Peyer's patch (tissue), 4 donors: Measurements from ENCODE around the gene OLA1. TPM values are rescaled to one million over a fixed set of nuclear protein-coding genes. Genes with fewer than 3 reads are reported as not detected.

Source experiments
- DNase-seq, 3 donors: peaks; one replicate each; pipeline ENCODE4 v3.0.0-alpha.2; 2017 to 2019
- H3K27ac ChIP-seq, 4 donors: fragments of 200-600 bp; sonication (generic); one replicate each; pipeline ENCODE4 v1.5.1; 2016 to 2019
- H3K27me3 ChIP-seq, 2 donors: fragments of 200-600 bp; sonication (generic); one replicate each; pipeline ENCODE4 v1.5.1; 2019
- H3K36me3 ChIP-seq, 3 donors: fragments of 200-600 bp; sonication (generic); one replicate each; pipeline ENCODE4 v1.5.1; 2016 to 2019
- H3K4me1 ChIP-seq, 4 donors: fragments of 200-600 bp; sonication (generic); one replicate each; pipeline ENCODE4 v1.5.1; 2016 to 2019
- H3K4me3 ChIP-seq, 4 donors: fragments of 200-600 bp; sonication (generic); 1 replicate in 3 of 4; 2 replicates in 1 of 4; pipeline ENCODE4 v1.5.1; 2016 to 2019; ENCODE audit warnings: mild to moderate bottlenecking in 1 of 4
- H3K9me3 ChIP-seq, 4 donors: fragments of 200-600 bp; sonication (generic); one replicate each; pipeline ENCODE4 v1.5.1; 2016 to 2019; ENCODE audit warnings: mild to moderate bottlenecking in 1 of 4
- POLR2A ChIP-seq, 2 donors: fragments of 450-650 bp; IDR thresholded peaks; one replicate each; pipeline ENCODE4 v1.5.1; 2017; ENCODE audit warnings: antibody characterized with exemption in 2 of 2, mild to moderate bottlenecking in 2 of 2, moderate library complexity in 2 of 2
- total RNA-seq, 4 donors: library from RNA; depleted of rRNA; stranded (reverse); fragments of >200 nt; gene quantifications; one replicate each; pipeline ENCODE4 v1.1.0, GENCODE V29; 2016
- TF ChIP-seq, protein P1 (sequence below), 6 experiments: fragments of 450-650 bp in 4 of 6; fragments of 200-600 bp in 2 of 6; sonication (generic) in 1 of 6; IDR thresholded peaks; one replicate each; pipeline ENCODE4 v1.5.1; 2017 to 2019; ENCODE audit warnings: antibody characterized with exemption in 6 of 6, mild to moderate bottlenecking in 3 of 6, moderate library complexity in 1 of 6

OLA1 gene
- total RNA-seq, 4 donors from 2014 or later, result 34.0 to 52.8 (median 35.5) TPM

DNA sequence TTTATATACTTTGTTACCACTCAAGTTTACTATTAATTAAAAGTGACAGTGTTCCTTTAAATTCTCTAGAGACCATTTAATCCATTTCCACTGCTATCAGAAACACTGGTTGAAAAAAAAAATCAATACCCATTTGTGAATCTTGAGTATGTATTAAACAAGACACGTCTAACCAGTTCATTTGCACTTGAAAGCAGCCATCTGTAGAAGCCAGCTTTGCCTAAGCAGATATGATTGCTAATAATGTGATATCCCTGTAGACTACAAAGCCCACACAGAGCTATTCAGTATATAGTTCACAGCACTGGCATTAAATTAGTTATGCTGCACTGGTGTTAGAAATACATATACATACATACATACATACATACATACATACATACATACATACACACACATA, 171.4 kb downstream of the OLA1 start:
- Histone ChIP-seq H3K36me3 (no peaks in the 10 kb centered on the region), H3K27me3 (no peaks in the 10 kb centered on the region), H3K4me3 (no peak overlapping the region), H3K27ac (no peak overlapping the region), H3K9me3 (no peaks in the 10 kb centered on the region), H3K4me1 (no peaks in the 10 kb centered on the region)
- DNase-seq, result no peak
- TF ChIP-seq, protein P1, sequence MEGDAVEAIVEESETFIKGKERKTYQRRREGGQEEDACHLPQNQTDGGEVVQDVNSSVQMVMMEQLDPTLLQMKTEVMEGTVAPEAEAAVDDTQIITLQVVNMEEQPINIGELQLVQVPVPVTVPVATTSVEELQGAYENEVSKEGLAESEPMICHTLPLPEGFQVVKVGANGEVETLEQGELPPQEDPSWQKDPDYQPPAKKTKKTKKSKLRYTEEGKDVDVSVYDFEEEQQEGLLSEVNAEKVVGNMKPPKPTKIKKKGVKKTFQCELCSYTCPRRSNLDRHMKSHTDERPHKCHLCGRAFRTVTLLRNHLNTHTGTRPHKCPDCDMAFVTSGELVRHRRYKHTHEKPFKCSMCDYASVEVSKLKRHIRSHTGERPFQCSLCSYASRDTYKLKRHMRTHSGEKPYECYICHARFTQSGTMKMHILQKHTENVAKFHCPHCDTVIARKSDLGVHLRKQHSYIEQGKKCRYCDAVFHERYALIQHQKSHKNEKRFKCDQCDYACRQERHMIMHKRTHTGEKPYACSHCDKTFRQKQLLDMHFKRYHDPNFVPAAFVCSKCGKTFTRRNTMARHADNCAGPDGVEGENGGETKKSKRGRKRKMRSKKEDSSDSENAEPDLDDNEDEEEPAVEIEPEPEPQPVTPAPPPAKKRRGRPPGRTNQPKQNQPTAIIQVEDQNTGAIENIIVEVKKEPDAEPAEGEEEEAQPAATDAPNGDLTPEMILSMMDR (IDR thresholded peaks at IDR 0.05), result no peak
- TF ChIP-seq POLR2A (IDR thresholded peaks at IDR 0.05), result no peak

DNA sequence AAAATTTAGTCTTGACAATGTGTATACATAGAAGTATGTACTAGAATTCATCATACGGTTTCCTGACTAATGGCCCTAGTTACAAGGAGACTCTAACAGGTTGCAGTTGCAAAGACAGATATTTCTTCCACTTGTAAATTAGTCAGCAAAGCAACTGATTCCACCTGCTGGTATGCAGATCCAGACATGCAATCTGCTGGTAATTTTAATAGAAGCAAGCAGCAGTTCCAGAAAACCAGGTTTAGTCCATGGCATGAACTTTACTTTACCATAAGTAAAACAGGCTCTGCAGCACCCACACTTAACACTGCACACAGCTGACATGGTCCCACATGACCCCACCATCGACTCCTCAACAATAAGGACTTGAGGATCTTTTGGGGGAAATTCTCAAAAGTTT, 172.3 kb downstream of the OLA1 start:
- Histone ChIP-seq H3K4me1 (no peaks in the 10 kb centered on the region), H3K9me3 (no peaks in the 10 kb centered on the region), H3K4me3 (no peak overlapping the region), H3K36me3 (no peaks in the 10 kb centered on the region), H3K27ac (no peak overlapping the region), H3K27me3 (no peaks in the 10 kb centered on the region)
- DNase-seq, result no peak
- TF ChIP-seq POLR2A (IDR thresholded peaks at IDR 0.05), result no peak
- TF ChIP-seq, protein P1 (IDR thresholded peaks at IDR 0.05), result no peak

DNA sequence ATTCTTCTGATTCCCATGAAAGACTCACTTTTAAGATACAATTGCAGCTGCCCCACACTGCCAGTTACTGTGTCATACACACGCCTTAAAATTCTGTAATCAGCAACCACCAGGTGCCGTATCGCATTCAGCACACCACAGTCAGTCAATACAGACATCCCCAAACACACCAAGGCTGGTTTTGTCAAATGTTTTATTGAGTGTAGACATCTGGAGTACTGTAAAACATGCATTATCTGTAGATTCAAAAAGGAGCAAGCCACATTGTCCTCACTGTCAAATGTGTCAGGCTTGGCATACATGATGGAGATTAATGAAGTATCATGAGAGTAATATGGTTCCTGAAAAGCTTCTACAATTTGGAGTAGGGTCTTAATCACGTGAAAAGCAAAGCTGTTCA, 173.5 kb downstream of the OLA1 start:
- H3K4me1 ChIP-seq, result no peaks in the 10 kb centered on the region
- no peaks in the 10 kb centered on the region for H3K9me3 ChIP-seq
- H3K4me3 ChIP-seq, result no peak overlapping the region
- H3K27ac ChIP-seq, result no peak overlapping the region
- TF ChIP-seq, protein P1 (IDR thresholded peaks at IDR 0.05), result no peak
- TF ChIP-seq POLR2A (IDR thresholded peaks at IDR 0.05), result no peak
- no peaks in the 10 kb centered on the region for H3K27me3 ChIP-seq
- H3K36me3 ChIP-seq, result no peaks in the 10 kb centered on the region
- DNase-seq, result no peak

DNA sequence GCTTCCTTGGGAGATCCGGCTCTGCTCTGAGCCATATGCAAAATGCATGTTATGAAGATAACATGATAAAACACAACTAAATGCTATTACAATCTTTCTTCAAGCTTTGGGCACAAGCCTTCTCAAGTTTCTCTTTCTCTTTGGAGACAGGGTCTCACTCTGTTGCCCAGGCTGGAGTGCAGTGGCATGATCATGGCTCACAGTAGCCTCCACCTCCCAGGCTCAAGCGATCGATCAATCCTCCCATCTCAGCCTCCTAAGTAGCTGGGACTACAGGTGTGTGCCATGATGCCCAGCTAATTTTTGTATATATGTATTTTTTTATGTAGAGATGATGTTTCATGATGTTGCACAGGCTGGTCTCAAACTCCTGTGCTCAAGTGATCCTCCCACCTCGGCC, 175.5 kb downstream of the OLA1 start:
- Histone ChIP-seq H3K4me3 (no peak overlapping the region), H3K9me3 (no peaks in the 10 kb centered on the region), H3K4me1 (no peaks in the 10 kb centered on the region), H3K36me3 (no peaks in the 10 kb centered on the region), H3K27me3 (no peaks in the 10 kb centered on the region), H3K27ac (no peak overlapping the region)
- no peak for DNase-seq
- TF ChIP-seq POLR2A (IDR thresholded peaks at IDR 0.05), result no peak
- TF ChIP-seq, protein P1 (IDR thresholded peaks at IDR 0.05), result no peak

DNA sequence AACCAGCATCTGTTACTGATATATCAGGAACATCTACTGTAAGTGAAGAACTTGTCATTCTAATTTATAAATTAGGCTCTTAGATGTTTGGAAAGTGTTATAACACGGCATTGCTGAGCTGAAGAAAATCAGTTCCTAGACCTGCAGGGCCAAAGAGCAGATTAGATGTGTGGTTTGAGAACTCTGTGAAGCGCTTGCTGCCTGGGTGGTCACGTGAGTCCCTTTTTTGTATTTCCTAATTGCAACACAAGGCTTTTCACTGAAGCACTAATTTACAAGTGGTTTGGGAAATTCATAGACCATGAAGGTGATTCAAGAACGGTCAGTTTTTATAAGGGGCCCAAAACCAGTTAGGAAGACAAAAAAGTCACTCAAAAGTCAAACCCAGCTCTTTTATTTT, 176.3 kb downstream of the OLA1 start:
- Histone ChIP-seq H3K4me3 (no peak overlapping the region), H3K27ac (no peak overlapping the region), H3K27me3 (no peaks in the 10 kb centered on the region), H3K9me3 (no peaks in the 10 kb centered on the region), H3K36me3 (no peaks in the 10 kb centered on the region), H3K4me1 (no peaks in the 10 kb centered on the region)
- DNase-seq, result no peak
- TF ChIP-seq POLR2A (IDR thresholded peaks at IDR 0.05), result no peak
- TF ChIP-seq, protein P1 (IDR thresholded peaks at IDR 0.05), result no peak

DNA sequence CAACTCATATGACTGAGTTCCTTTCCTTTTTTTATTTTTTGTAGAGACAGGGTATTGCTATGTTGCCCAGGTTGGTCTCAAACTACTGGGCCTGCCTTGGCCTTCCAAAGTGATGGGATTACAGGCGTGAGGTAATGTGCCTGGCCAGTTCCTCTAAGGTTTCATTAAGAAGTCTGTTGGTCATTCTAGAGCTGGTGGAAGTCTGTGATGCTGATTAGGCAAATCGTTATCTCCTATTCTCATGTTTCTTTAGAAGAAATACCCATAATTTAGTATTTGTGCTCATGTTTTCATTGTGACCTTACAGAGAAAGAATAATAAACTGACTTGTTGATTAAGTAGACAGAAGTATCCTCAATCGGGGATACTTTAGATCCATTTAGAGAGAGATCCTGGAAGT, 177.0 kb downstream of the OLA1 start:
- no peak overlapping the region for H3K27ac ChIP-seq
- H3K36me3 ChIP-seq, result no peaks in the 10 kb centered on the region
- H3K9me3 ChIP-seq, result no peaks in the 10 kb centered on the region
- no peak for DNase-seq
- no peaks in the 10 kb centered on the region for H3K4me1 ChIP-seq
- H3K4me3 ChIP-seq, result no peak overlapping the region
- TF ChIP-seq POLR2A (IDR thresholded peaks at IDR 0.05), result no peak
- TF ChIP-seq, protein P1 (IDR thresholded peaks at IDR 0.05), result no peak
- H3K27me3 ChIP-seq, result no peaks in the 10 kb centered on the region
